Measurements from ENCODE around the gene AKR1A1. TPM values are rescaled to one million over a fixed set of nuclear protein-coding genes. Genes with fewer than 3 reads are reported as not detected.

Gene AKR1A1
- total RNA-seq, 1 experiment from 2014 or later, result 142 TPM

- no TSS peak for BruUV-seq (replicated peaks)
- ATAC-seq (no peak), DNase-seq (ENCODE audit: low read depth, low spot score) (no peak)
- Histone ChIP-seq H3K4me3 (ENCODE audit: low read depth in 2 of 2, low read length in 2 of 2) (no peak overlapping the region), H3K27me3 (ENCODE audit: control insufficient read depth, insufficient read depth, low read length) (no peaks in the 10 kb centered on the region), H3K27ac (ENCODE audit: low read length) (no peak overlapping the region), H3K36me3 (ENCODE audit: control insufficient read depth, insufficient read depth, low read length) (peaks cover 22% of the 10 kb centered on the region), H3K4me1 (ENCODE audit: control insufficient read depth, insufficient read depth, low read length) (no peaks in the 10 kb centered on the region), H3K9me3 (ENCODE audit: control insufficient read depth, insufficient read depth, low read depth, low read length) (no peaks in the 10 kb centered on the region)
- intact Hi-C loops (cut with micrococcal nuclease; ENCODE audit: unreplicated experiment) (no loop called here), in situ Hi-C loops (cut with HindIII; ENCODE audit: low pct_unique_long_range_greater_than_20kb, low sequenced_read_pairs) (no loop called here)
- ChIA-PET POLR2A (no interaction called here), CTCF (no interaction called here)
- TF ChIP-seq TCF7L2 (IDR thresholded peaks at IDR 0.05; ENCODE audit: low read depth, low read length) (no peak), REST (IDR thresholded peaks at IDR 0.05; ENCODE audit: insufficient read depth in 1 of 2, low read depth in 2 of 2, low read length in 1 of 2) (no peak), SIN3A (IDR thresholded peaks at IDR 0.05; ENCODE audit: borderline replicate concordance, insufficient read depth, low read depth, low read length) (no peak), POLR2AphosphoS5 (IDR thresholded peaks at IDR 0.05; ENCODE audit: low read depth, low read length) (no peak)
- TF ChIP-seq, protein P1, sequence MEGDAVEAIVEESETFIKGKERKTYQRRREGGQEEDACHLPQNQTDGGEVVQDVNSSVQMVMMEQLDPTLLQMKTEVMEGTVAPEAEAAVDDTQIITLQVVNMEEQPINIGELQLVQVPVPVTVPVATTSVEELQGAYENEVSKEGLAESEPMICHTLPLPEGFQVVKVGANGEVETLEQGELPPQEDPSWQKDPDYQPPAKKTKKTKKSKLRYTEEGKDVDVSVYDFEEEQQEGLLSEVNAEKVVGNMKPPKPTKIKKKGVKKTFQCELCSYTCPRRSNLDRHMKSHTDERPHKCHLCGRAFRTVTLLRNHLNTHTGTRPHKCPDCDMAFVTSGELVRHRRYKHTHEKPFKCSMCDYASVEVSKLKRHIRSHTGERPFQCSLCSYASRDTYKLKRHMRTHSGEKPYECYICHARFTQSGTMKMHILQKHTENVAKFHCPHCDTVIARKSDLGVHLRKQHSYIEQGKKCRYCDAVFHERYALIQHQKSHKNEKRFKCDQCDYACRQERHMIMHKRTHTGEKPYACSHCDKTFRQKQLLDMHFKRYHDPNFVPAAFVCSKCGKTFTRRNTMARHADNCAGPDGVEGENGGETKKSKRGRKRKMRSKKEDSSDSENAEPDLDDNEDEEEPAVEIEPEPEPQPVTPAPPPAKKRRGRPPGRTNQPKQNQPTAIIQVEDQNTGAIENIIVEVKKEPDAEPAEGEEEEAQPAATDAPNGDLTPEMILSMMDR (IDR thresholded peaks at IDR 0.05), result no peak
Observed at GRCh38 chr1:45566722-45567121, 16.1 kb downstream of the AKR1A1 start.

- TF ChIP-seq REST (IDR thresholded peaks at IDR 0.05; ENCODE audit: insufficient read depth in 1 of 2, low read depth in 2 of 2, low read length in 1 of 2), result no peak
- TF ChIP-seq POLR2AphosphoS5 (IDR thresholded peaks at IDR 0.05; ENCODE audit: low read depth, low read length), result no peak
- no peak for TF ChIP-seq SIN3A (IDR thresholded peaks at IDR 0.05; ENCODE audit: borderline replicate concordance, insufficient read depth, low read depth, low read length)
- no peak for TF ChIP-seq TCF7L2 (IDR thresholded peaks at IDR 0.05; ENCODE audit: low read depth, low read length)
- TF ChIP-seq, protein P1 (IDR thresholded peaks at IDR 0.05), result no peak
- no peak overlapping the region for H3K27ac ChIP-seq (ENCODE audit: low read length)
- intact Hi-C loops (cut with micrococcal nuclease; ENCODE audit: unreplicated experiment), result no loop called here
- DNase-seq (ENCODE audit: low read depth, low spot score) (no peak), ATAC-seq (no peak)
- no peaks in the 10 kb centered on the region for H3K27me3 ChIP-seq (ENCODE audit: control insufficient read depth, insufficient read depth, low read length)
- BruUV-seq (replicated peaks), result no TSS peak
- no peak overlapping the region for H3K4me3 ChIP-seq (ENCODE audit: low read depth in 2 of 2, low read length in 2 of 2)
- CTCF ChIA-PET, result interaction anchor here (1.2 kb wide), 1 partner anchor 46 kb away, joined by 3 read pairs; the partner anchor contains the start of gene PRDX1
- peaks cover 18% of the 10 kb centered on the region for H3K36me3 ChIP-seq (ENCODE audit: control insufficient read depth, insufficient read depth, low read length)
- no peaks in the 10 kb centered on the region for H3K4me1 ChIP-seq (ENCODE audit: control insufficient read depth, insufficient read depth, low read length)
- in situ Hi-C loops (cut with HindIII; ENCODE audit: low pct_unique_long_range_greater_than_20kb, low sequenced_read_pairs), result no loop called here
- POLR2A ChIA-PET, result no interaction called here
- no peaks in the 10 kb centered on the region for H3K9me3 ChIP-seq (ENCODE audit: control insufficient read depth, insufficient read depth, low read depth, low read length)
Observed at GRCh38 chr1:45567911-45568310, 17.3 kb downstream of the AKR1A1 start.

All from Panc1 (cell line).